Panc1 (cell line): ENCODE measurements around the gene SLC66A2. TPM values are rescaled to one million over a fixed set of nuclear protein-coding genes. Genes with fewer than 3 reads are reported as not detected.

Experiments
- ATAC-seq: fragments of 200-7000 bp; cut with Tn5 transposase; 2 replicates; pipeline ENCODE4 v1.9.1; 2020; ENCODE audit warnings: mild to moderate bottlenecking, moderate library complexity
- BruUV-seq: library from RNA; stranded (reverse); fragments of 400-500 nt; replicated peaks from 2 replicates; lab custom pipeline; 2021; lab: Mats Ljungman, UMichigan
- CTCF ChIA-PET: fragments of 300-600 bp; sonication (Branson Sonifier 250); formaldehyde crosslinking; loops from one replicate; lab custom pipeline; 2022; ENCODE audit warnings: antibody characterized with exemption; lab: Charles Lee
- POLR2A ChIA-PET: fragments of 300-600 bp; sonication (Branson Sonifier 250); formaldehyde crosslinking; loops from one replicate; lab custom pipeline; 2022; ENCODE audit warnings: antibody characterized with exemption; lab: Charles Lee
- DNase-seq: peaks from one replicate; pipeline ENCODE4 v3.0.0-alpha.2; 2010; ENCODE audit warnings: low read depth, low spot score
- H3K27ac ChIP-seq: 2 replicates; pipeline ENCODE4 v1.5.1; 2011; ENCODE audit warnings: mild to moderate bottlenecking, low read length, inconsistent platforms
- H3K27me3 ChIP-seq: fragments of 200-500 bp; sonication (Bioruptor generic); 2 replicates; pipeline ENCODE4 v1.6.0; 2014; ENCODE audit warnings: low read length, inconsistent platforms; ENCODE audit not compliant: control insufficient read depth, insufficient read depth
- H3K36me3 ChIP-seq: fragments of 200-500 bp; sonication (Bioruptor generic); 2 replicates; pipeline ENCODE4 v1.5.1; 2014; ENCODE audit warnings: inconsistent platforms, mild to moderate bottlenecking, low read length, moderate library complexity; ENCODE audit not compliant: control insufficient read depth, insufficient read depth
- H3K4me1 ChIP-seq: 2 replicates; pipeline ENCODE4 v1.5.1; 2011; ENCODE audit warnings: inconsistent platforms, mild to moderate bottlenecking, low read length, moderate library complexity; ENCODE audit not compliant: control insufficient read depth, insufficient read depth
- H3K4me3 ChIP-seq, 2 experiments: 2 replicates each; pipeline ENCODE4 v1.5.1; 2011 to 2012; ENCODE audit warnings: low read depth in 2 of 2, low read length in 2 of 2, mild to moderate bottlenecking in 2 of 2, inconsistent platforms in 1 of 2, moderate library complexity in 1 of 2
- H3K9me3 ChIP-seq: fragments of 200-500 bp; sonication (Bioruptor generic); 2 replicates; pipeline ENCODE4 v1.5.1; 2014; ENCODE audit warnings: low read depth, mild to moderate bottlenecking, inconsistent platforms, low read length, moderate library complexity; ENCODE audit not compliant: control insufficient read depth, insufficient read depth
- CTCF ChIP-seq: fragments of 450-650 bp; IDR thresholded peaks from 2 replicates; pipeline ENCODE4 v1.5.1; 2017; ENCODE audit warnings: mild to moderate bottlenecking
- POLR2AphosphoS5 ChIP-seq: IDR thresholded peaks from 2 replicates; pipeline ENCODE4 v1.6.1; 2012; ENCODE audit warnings: mild to moderate bottlenecking, low read depth, low read length, moderate library complexity
- REST ChIP-seq, 2 experiments: IDR thresholded peaks; 2 replicates each; pipeline ENCODE4 v1.6.1; 2011 to 2012; ENCODE audit warnings: low read depth in 2 of 2, control low read depth in 1 of 2, low read length in 1 of 2, mild to moderate bottlenecking in 1 of 2, moderate library complexity in 1 of 2; ENCODE audit not compliant: insufficient read depth in 1 of 2
- SIN3A ChIP-seq: IDR thresholded peaks from 2 replicates; pipeline ENCODE4 v1.6.1; 2012; ENCODE audit warnings: low read depth, mild to moderate bottlenecking, low read length, moderate library complexity, borderline replicate concordance; ENCODE audit not compliant: insufficient read depth
- TCF7L2 ChIP-seq: IDR thresholded peaks from 2 replicates; pipeline ENCODE4 v1.6.1; 2011; ENCODE audit warnings: mild to moderate bottlenecking, low read depth, low read length, inconsistent platforms
- in situ Hi-C: cut with HindIII; loops from 2 replicates; pipeline ENCODE4 v1.10.0; 2016; ENCODE audit warnings: low sequenced_read_pairs, low pct_unique_long_range_greater_than_20kb
- intact Hi-C: fragments of 100-400 bp; cut with micrococcal nuclease; formaldehyde crosslinking; loops from one replicate; pipeline ENCODE4 v1.10.0; 2022; ENCODE audit not compliant: unreplicated experiment
- total RNA-seq: library from RNA; stranded (reverse); gene quantifications from one replicate; pipeline ENCODE4 v1.2.1, GENCODE V29; 2021; ENCODE audit not compliant: unreplicated experiment

Gene SLC66A2
- total RNA-seq, 1 experiment from 2014 or later, result 92.5 TPM

- H3K4me3 ChIP-seq, result no peak overlapping the region
- H3K27me3 ChIP-seq, result no peaks in the 10 kb centered on the region
- ChIA-PET POLR2A (no interaction called here), CTCF (interaction anchor here (0.6 kb wide), 1 partner anchor 71 kb away, joined by 3 read pairs; no protein-coding TSS in a partner anchor)
- H3K9me3 ChIP-seq, result 0 out of 2 replicates have a peak, but pooled peaks cover 6% of the 10 kb centered on the region
- no peak for DNase-seq
- no peaks in the 10 kb centered on the region for H3K36me3 ChIP-seq
- no TSS peak for BruUV-seq
- in situ Hi-C loops (no loop called here), intact Hi-C loops (no loop called here)
- no peaks in the 10 kb centered on the region for H3K4me1 ChIP-seq
- TF ChIP-seq SIN3A (no peak), POLR2AphosphoS5 (no peak), REST (IDR thresholded peaks at IDR 0.05; ENCODE audit: insufficient read depth in 1 of 2, low read depth in 2 of 2, low read length in 1 of 2) (no peak), TCF7L2 (no peak), CTCF (no peak)
- no peak overlapping the region for H3K27ac ChIP-seq
- ATAC-seq, result no peak
Measured at GRCh38 chr18:79888016-79888415, 63.4 kb downstream of the SLC66A2 start.

- no peaks in the 10 kb centered on the region for H3K36me3 ChIP-seq
- intact Hi-C loops (no loop called here), in situ Hi-C loops (no loop called here)
- H3K9me3 ChIP-seq, result 0 out of 2 replicates have a peak, but pooled peaks cover 4% of the 10 kb centered on the region
- DNase-seq, result no peak
- ATAC-seq, result 0 out of 2 replicates have a peak, but pooled peaks have one; percentile 49
- BruUV-seq, result no TSS peak
- CTCF ChIA-PET, result no interaction called here
- no peak overlapping the region for H3K27ac ChIP-seq
- TF ChIP-seq CTCF (no peak), SIN3A (no peak), REST (IDR thresholded peaks at IDR 0.05; ENCODE audit: insufficient read depth in 1 of 2, low read depth in 2 of 2, low read length in 1 of 2) (no peak), POLR2AphosphoS5 (no peak), TCF7L2 (no peak)
- H3K4me3 ChIP-seq, result no peak overlapping the region
- H3K4me1 ChIP-seq, result no peaks in the 10 kb centered on the region
- no peaks in the 10 kb centered on the region for H3K27me3 ChIP-seq
- POLR2A ChIA-PET, result no interaction called here
Measured at GRCh38 chr18:79887181-79888000, 64.1 kb downstream of the SLC66A2 start.
